Measurements from ENCODE around the gene KCNH1. TPM values are rescaled to one million over a fixed set of nuclear protein-coding genes. Genes with fewer than 3 reads are reported as not detected.

Gene KCNH1, protein sequence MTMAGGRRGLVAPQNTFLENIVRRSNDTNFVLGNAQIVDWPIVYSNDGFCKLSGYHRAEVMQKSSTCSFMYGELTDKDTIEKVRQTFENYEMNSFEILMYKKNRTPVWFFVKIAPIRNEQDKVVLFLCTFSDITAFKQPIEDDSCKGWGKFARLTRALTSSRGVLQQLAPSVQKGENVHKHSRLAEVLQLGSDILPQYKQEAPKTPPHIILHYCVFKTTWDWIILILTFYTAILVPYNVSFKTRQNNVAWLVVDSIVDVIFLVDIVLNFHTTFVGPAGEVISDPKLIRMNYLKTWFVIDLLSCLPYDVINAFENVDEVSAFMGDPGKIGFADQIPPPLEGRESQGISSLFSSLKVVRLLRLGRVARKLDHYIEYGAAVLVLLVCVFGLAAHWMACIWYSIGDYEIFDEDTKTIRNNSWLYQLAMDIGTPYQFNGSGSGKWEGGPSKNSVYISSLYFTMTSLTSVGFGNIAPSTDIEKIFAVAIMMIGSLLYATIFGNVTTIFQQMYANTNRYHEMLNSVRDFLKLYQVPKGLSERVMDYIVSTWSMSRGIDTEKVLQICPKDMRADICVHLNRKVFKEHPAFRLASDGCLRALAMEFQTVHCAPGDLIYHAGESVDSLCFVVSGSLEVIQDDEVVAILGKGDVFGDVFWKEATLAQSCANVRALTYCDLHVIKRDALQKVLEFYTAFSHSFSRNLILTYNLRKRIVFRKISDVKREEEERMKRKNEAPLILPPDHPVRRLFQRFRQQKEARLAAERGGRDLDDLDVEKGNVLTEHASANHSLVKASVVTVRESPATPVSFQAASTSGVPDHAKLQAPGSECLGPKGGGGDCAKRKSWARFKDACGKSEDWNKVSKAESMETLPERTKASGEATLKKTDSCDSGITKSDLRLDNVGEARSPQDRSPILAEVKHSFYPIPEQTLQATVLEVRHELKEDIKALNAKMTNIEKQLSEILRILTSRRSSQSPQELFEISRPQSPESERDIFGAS
- total RNA-seq (2014; rRNA removed; shearing (Covaris generic)) (1.5 and 1.8 TPM in 2 replicates), polyA plus RNA-seq (2016; fragmentation: Nextera tagmentation; extraction: Ambion mirVana) (0.71 and 0.77 TPM in 2 replicates)

DNA sequence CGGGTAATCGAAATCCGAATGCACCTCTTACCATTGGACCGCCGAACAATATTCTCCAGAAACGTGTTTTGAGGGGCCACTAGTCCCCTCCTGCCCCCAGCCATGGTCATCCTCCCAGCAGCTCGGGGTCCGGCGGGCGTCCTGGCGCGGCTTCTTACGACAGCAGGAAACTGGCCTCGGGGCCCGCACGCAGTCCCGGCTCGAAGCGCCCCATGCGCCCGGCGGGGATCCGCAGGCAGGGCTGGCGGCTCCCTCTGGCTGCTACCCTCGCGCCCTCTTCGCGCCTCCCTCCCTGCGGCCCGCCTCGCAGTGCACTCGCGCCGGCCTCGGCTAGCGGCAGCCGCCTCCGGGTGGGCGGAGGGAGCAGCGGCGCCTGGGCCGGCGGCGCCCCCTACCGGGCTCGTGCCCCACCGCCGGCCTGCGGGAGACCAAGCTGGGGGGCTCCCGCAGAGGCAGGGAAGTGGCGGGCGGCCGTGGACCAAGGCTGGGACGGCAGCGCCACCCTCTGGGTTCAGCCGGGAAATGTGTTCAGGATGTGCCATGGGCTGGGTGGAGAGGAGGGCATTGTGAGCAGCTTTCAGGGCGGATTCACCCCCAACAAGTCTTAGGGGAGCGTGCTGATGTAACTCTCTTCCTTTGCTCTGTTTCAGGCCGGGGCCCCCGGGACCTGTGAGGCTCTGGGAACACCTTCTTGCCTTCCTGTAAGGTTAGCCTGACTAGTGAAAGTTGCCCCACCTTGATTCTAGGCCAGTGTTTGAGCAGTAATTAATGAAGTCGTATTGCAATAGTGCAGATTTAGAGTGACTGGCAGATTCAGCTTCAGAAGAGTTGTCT, at the start of gene KCNH1:
Gene KCNH1, minus strand, starts transcription at position 313 of the 834 bp plus-strand sequence. Its CDS starts 203 bp downstream, at position 110.
- H2AFZ ChIP-seq = peak within 1 kb of the TSS; percentile 85
- H3F3A ChIP-seq (ENCODE audit: insufficient read depth) = no peaks in the 10 kb centered on the region
- no peak within 1 kb of the TSS for H3K27ac ChIP-seq
- H3K79me2 ChIP-seq (ENCODE audit: insufficient read depth) = no peaks in the 10 kb centered on the region
- peaks cover 50% of the 10 kb centered on the region for H3K27me3 ChIP-seq (replicated peaks; ENCODE audit: insufficient read depth)
- no peak for TF ChIP-seq EZH2phosphoT487 (IDR thresholded peaks at IDR 0.05; ENCODE audit: insufficient read depth, low read depth)
- no peak for TF ChIP-seq EZH2 (IDR thresholded peaks at IDR 0.05; ENCODE audit: insufficient read depth, poor library complexity, severe bottlenecking)
- H4K20me1 ChIP-seq (ENCODE audit: insufficient read depth) = no peaks in the 10 kb centered on the region
- DNase-seq = peak; percentile 87
- no peaks in the 10 kb centered on the region for H3K9me3 ChIP-seq (ENCODE audit: low read depth)
- H3K4me3 ChIP-seq = peak within 1 kb of the TSS; percentile 71
- no peaks in the 10 kb centered on the region for H3K9me2 ChIP-seq (ENCODE audit: insufficient read depth)
- in situ Hi-C loops (cut with MboI) = loop anchor here (10.0 kb wide), 2 partner anchors 559 to 679 kb away; no protein-coding TSS in a partner anchor
- no peaks in the 10 kb centered on the region for H3K4me1 ChIP-seq (ENCODE audit: insufficient read depth)
- H3K9ac ChIP-seq = peak within 1 kb of the TSS; percentile 31
- peak within 1 kb of the TSS; percentile 92 for H3K4me2 ChIP-seq (ENCODE audit: unreplicated experiment)
- no peaks in the 10 kb centered on the region for H3K36me3 ChIP-seq (ENCODE audit: low read depth)
- 0 to 1% methylated on average over 36 to 43 of the region's 61 CpGs for whole genome bisulfite sequencing, 2 experiments (ENCODE audit: low coverage in 1 of 2, low lambda C conversion rate in 2 of 2, missing lambda C conversion rate in 2 of 2)

DNA sequence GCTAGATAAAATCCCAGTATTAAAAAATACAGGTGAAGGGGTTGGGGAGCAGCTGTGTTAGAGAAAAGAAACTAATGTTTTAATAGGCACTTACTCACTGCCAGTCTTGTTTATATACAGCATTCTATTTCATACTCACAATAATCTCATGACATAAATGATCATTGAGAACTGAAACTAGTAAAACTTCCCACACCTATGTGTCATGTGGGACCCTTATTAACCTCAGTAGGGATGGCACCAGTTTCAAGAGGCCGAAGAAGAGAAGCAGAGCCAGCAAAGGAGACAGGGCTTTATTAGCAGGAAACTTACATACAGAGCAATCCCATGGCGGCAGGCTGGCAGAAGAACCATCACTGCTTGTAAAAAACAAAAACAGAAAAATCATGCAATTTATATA, 48.8 kb upstream of the KCNH1 start:
- in situ Hi-C loops (cut with MboI) = no loop called here
- Histone ChIP-seq H3K4me2 (ENCODE audit: unreplicated experiment) (no peak overlapping the region), H3K79me2 (ENCODE audit: insufficient read depth) (no peaks in the 10 kb centered on the region), H3K9me2 (ENCODE audit: insufficient read depth) (no peaks in the 10 kb centered on the region), H3K9me3 (ENCODE audit: low read depth) (no peaks in the 10 kb centered on the region), H3K4me1 (ENCODE audit: insufficient read depth) (no peaks in the 10 kb centered on the region), H4K20me1 (ENCODE audit: insufficient read depth) (no peaks in the 10 kb centered on the region), H3K27me3 (replicated peaks; ENCODE audit: insufficient read depth) (no peaks in the 10 kb centered on the region), H3F3A (ENCODE audit: insufficient read depth) (no peaks in the 10 kb centered on the region), H3K36me3 (ENCODE audit: low read depth) (no peaks in the 10 kb centered on the region), H2AFZ (no peak overlapping the region), H3K4me3 (no peak overlapping the region), H3K9ac (no peak overlapping the region), H3K27ac (no peak overlapping the region)
- no peak for DNase-seq
- whole genome bisulfite sequencing, 2 experiments (ENCODE audit: low coverage in 1 of 2, low lambda C conversion rate in 2 of 2, missing lambda C conversion rate in 2 of 2) = 40% methylated on average over 2 of the region's 2 CpGs
- TF ChIP-seq EZH2phosphoT487 (IDR thresholded peaks at IDR 0.05; ENCODE audit: insufficient read depth, low read depth) (no peak), EZH2 (IDR thresholded peaks at IDR 0.05; ENCODE audit: insufficient read depth, poor library complexity, severe bottlenecking) (no peak)

DNA sequence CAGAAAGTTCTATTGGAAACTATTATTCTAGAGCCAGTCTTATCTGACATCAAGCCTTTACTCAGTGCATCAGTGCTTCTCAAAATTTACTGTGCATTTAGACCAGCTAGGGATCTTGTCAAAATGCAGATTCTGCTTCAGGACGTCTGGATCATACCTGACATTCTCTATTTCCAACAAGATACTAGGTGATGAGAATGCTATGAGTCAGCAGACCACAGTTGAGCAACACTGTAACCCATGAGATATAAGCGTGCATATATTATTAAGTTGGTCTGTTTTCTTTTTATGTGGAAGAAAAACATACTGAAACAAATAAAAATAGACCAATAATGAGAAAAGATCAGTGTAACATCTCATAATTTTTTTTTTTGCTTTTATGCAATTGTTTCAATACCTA, 40.4 kb upstream of the KCNH1 start:
- Histone ChIP-seq H3K9me3 (ENCODE audit: low read depth) (no peaks in the 10 kb centered on the region), H3K79me2 (ENCODE audit: insufficient read depth) (no peaks in the 10 kb centered on the region), H3K9me2 (ENCODE audit: insufficient read depth) (no peaks in the 10 kb centered on the region), H3K9ac (no peak overlapping the region), H2AFZ (no peak overlapping the region), H4K20me1 (ENCODE audit: insufficient read depth) (no peaks in the 10 kb centered on the region), H3K36me3 (ENCODE audit: low read depth) (no peaks in the 10 kb centered on the region), H3K4me1 (ENCODE audit: insufficient read depth) (no peaks in the 10 kb centered on the region), H3K4me2 (ENCODE audit: unreplicated experiment) (no peak overlapping the region), H3K4me3 (no peak overlapping the region), H3F3A (ENCODE audit: insufficient read depth) (no peaks in the 10 kb centered on the region), H3K27me3 (replicated peaks; ENCODE audit: insufficient read depth) (no peaks in the 10 kb centered on the region), H3K27ac (no peak overlapping the region)
- DNase-seq = no peak
- in situ Hi-C loops (cut with MboI) = no loop called here
- WGBS, 2 experiments (ENCODE audit: low coverage in 1 of 2, low lambda C conversion rate in 2 of 2, missing lambda C conversion rate in 2 of 2) = 33 to 35% methylated on average over 2 of the region's 2 CpGs
- TF ChIP-seq EZH2phosphoT487 (IDR thresholded peaks at IDR 0.05; ENCODE audit: insufficient read depth, low read depth) (no peak), EZH2 (IDR thresholded peaks at IDR 0.05; ENCODE audit: insufficient read depth, poor library complexity, severe bottlenecking) (no peak)

DNA sequence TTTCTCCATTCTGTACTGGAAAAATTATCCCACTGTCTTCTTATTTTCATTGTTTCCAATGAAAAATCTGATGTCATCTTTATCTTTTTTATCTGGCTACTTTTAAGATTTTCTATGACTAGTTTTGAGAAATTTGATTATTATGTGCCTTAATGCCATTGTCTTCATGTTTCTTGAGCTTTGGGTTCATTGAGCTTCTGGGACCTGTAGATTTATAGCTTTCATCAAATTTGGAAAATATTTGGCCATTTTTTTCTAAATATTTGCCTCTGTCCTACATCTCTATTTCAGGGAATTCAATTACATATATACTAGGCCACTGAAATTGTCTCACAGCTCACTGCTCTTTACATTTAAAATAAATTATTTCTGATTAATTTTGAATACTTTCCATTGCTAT, 38.7 kb upstream of the KCNH1 start:
- Histone ChIP-seq H3K27ac (no peak overlapping the region), H3K36me3 (ENCODE audit: low read depth) (no peaks in the 10 kb centered on the region), H3K9me3 (ENCODE audit: low read depth) (no peaks in the 10 kb centered on the region), H3K79me2 (ENCODE audit: insufficient read depth) (no peaks in the 10 kb centered on the region), H3F3A (ENCODE audit: insufficient read depth) (no peaks in the 10 kb centered on the region), H3K9ac (no peak overlapping the region), H3K4me1 (ENCODE audit: insufficient read depth) (no peaks in the 10 kb centered on the region), H3K4me2 (ENCODE audit: unreplicated experiment) (no peak overlapping the region), H2AFZ (no peak overlapping the region), H3K9me2 (ENCODE audit: insufficient read depth) (no peaks in the 10 kb centered on the region), H4K20me1 (ENCODE audit: insufficient read depth) (no peaks in the 10 kb centered on the region), H3K27me3 (replicated peaks; ENCODE audit: insufficient read depth) (no peaks in the 10 kb centered on the region), H3K4me3 (no peak overlapping the region)
- no peak for TF ChIP-seq EZH2phosphoT487 (IDR thresholded peaks at IDR 0.05; ENCODE audit: insufficient read depth, low read depth)
- TF ChIP-seq EZH2 (IDR thresholded peaks at IDR 0.05; ENCODE audit: insufficient read depth, poor library complexity, severe bottlenecking) = no peak
- in situ Hi-C loops (cut with MboI) = no loop called here
- DNase-seq = no peak

Data from GM23248 (cell line).